PFSK-1 (cell line): ENCODE results near the gene TIAL1.

Experiments
- FOXP2 ChIP-seq: optimal IDR thresholded peaks from 2 replicates; pipeline ENCODE3; 2011; ENCODE audit warnings: borderline replicate concordance, control low read depth, inconsistent platforms; ENCODE audit not compliant: insufficient read depth; ENCODE audit errors: extremely low read length, extremely low read depth
- POLR2AphosphoS5 ChIP-seq: IDR thresholded peaks from 2 replicates; pipeline ENCODE4 v1.6.1; 2012; ENCODE audit warnings: low read depth, mild to moderate bottlenecking, control low read depth, low read length, moderate library complexity
- SIN3A ChIP-seq: IDR thresholded peaks from 2 replicates; pipeline ENCODE4 v1.6.1; 2012; ENCODE audit warnings: mild to moderate bottlenecking, low read length, moderate library complexity, borderline replicate concordance; ENCODE audit not compliant: insufficient read depth
- TAF1 ChIP-seq: IDR thresholded peaks from 2 replicates; pipeline ENCODE4 v1.6.1; 2012; ENCODE audit warnings: low read length, control low read depth, borderline replicate concordance; ENCODE audit not compliant: insufficient read depth
- TF ChIP-seq, protein P1 (sequence below), 2 experiments: IDR thresholded peaks; 2 replicates each; pipeline versions ENCODE4 v1.6.1 to v1.8.0; 2011 to 2012; ENCODE audit warnings: low read depth in 2 of 2, low read length in 2 of 2, control low read depth in 1 of 2, inconsistent platforms in 1 of 2, mild to moderate bottlenecking in 1 of 2, moderate library complexity in 1 of 2; ENCODE audit not compliant: insufficient read depth in 1 of 2

TIAL1 gene

DNA sequence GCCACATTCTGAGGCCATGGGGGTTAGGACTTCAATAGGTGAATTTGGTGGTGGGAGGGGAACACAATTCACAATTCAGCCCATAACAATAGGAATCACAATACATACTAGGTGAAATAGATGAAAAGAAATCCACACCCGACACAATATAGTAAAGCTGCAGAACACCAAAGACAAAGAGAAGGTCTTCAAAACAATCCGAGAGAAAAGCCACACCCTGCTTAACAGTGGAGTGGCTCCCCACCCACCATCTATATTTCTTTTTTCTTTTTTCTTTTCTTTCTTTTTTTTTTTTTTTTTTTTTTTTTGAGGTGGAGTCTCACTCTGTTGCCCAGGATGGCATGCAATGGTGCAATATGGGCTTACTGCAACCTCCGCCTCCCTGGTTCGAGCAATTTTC, 14.7 kb upstream of the TIAL1 start:
- TF ChIP-seq FOXP2, result no peak
- TF ChIP-seq SIN3A, result no peak
- no peak for TF ChIP-seq TAF1
- TF ChIP-seq, protein P1, sequence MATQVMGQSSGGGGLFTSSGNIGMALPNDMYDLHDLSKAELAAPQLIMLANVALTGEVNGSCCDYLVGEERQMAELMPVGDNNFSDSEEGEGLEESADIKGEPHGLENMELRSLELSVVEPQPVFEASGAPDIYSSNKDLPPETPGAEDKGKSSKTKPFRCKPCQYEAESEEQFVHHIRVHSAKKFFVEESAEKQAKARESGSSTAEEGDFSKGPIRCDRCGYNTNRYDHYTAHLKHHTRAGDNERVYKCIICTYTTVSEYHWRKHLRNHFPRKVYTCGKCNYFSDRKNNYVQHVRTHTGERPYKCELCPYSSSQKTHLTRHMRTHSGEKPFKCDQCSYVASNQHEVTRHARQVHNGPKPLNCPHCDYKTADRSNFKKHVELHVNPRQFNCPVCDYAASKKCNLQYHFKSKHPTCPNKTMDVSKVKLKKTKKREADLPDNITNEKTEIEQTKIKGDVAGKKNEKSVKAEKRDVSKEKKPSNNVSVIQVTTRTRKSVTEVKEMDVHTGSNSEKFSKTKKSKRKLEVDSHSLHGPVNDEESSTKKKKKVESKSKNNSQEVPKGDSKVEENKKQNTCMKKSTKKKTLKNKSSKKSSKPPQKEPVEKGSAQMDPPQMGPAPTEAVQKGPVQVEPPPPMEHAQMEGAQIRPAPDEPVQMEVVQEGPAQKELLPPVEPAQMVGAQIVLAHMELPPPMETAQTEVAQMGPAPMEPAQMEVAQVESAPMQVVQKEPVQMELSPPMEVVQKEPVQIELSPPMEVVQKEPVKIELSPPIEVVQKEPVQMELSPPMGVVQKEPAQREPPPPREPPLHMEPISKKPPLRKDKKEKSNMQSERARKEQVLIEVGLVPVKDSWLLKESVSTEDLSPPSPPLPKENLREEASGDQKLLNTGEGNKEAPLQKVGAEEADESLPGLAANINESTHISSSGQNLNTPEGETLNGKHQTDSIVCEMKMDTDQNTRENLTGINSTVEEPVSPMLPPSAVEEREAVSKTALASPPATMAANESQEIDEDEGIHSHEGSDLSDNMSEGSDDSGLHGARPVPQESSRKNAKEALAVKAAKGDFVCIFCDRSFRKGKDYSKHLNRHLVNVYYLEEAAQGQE (IDR thresholded peaks at IDR 0.05; ENCODE audit: insufficient read depth in 1 of 2, low read depth in 2 of 2, low read length in 2 of 2), result no peak
- TF ChIP-seq POLR2AphosphoS5, result no peak

DNA sequence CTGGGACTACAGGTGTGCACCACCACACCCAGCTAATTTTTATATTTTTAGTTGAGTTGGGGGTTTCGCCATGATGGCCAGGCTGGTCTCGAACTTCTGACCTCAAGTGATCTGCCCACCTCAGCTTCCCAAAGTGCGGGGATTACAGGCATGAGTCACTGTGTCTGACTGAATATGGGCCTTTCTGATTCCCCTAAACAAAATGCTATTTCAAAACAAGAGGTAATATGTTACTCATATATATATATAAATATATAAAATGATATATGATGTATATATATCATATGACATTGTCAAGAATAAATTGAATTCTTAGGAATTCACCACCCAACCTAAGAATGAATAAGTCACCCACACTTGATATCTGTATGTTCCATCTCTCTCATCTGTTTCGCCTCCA, 12.8 kb upstream of the TIAL1 start:
- no peak for TF ChIP-seq POLR2AphosphoS5
- TF ChIP-seq, protein P1 (IDR thresholded peaks at IDR 0.05; ENCODE audit: insufficient read depth in 1 of 2, low read depth in 2 of 2, low read length in 2 of 2), result no peak
- no peak for TF ChIP-seq TAF1
- no peak for TF ChIP-seq SIN3A
- TF ChIP-seq FOXP2, result no peak

DNA sequence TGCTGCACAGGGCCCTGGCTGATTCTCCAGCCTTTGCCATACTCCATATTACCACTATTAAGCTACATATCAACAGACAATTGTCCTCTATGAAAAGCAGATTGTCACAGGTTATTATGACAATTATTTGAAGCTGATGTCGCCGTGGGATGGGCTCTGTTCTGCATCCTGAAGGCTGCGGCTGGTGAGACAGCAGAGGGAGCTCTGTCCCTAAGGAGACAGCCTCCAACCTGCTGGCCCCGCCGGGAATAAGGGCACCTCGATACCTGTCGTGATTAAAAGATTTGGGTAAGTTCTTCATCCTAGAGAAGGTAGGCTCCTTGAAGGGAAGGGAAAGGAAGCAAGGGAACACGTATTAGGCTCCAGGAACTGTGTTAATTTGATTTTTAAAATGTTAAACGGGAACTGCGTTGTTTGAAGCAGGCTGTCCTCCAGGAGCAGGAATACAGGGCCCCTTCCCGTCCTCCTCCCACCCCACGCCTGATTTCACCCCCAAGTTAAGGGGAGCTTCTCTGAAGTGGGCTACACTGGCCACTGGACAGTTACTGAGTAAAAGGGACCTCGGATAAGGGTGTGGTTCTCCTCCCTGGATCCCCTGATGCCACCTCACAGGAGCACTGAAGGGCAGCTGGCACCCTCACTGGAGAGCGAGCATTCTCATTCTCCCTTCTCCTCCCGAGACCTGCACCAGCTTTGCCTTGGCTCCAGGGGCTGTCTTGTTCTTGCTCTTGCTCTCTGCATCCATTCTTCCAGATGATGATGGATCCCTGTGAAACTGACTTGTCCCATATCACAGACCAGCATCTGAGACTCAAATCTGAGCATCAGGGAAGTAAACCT, 11.8 kb upstream of the TIAL1 start:
- TF ChIP-seq SIN3A (no peak), FOXP2 (no peak), TAF1 (no peak), POLR2AphosphoS5 (no peak)
- TF ChIP-seq, protein P1 (IDR thresholded peaks at IDR 0.05; ENCODE audit: insufficient read depth in 1 of 2, low read depth in 2 of 2, low read length in 2 of 2), result no peak

DNA sequence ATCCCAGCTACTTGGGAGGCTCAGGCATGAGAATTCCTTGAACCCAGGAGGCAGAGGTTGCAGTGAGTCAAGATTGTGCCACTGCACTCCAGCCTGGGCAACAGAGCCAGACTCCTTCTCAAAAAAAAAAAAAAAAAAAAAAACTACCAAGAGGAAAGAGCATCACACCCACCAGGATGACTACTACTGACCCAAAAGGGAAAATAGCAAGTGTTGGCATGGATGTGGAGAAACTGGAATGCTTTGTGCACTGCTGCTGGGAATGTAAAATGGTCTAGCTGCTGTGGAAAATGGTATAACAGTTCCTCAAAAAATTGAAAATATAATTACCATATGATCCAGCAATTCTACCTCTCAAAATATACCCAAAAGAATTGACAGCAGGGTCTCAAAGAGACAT, 7.7 kb upstream of the TIAL1 start:
- TF ChIP-seq TAF1 (no peak), SIN3A (no peak), FOXP2 (no peak), POLR2AphosphoS5 (no peak)
- TF ChIP-seq, protein P1 (IDR thresholded peaks at IDR 0.05; ENCODE audit: insufficient read depth in 1 of 2, low read depth in 2 of 2, low read length in 2 of 2), result no peak
